T-helper 17 cell (primary cell): ENCODE data around the gene DENND1A. TPM values are rescaled to one million over a fixed set of nuclear protein-coding genes. Genes with fewer than 3 reads are reported as not detected.

Source experiments
- ATAC-seq: fragments of 150-1000 bp; cut with Tn5 transposase; 2 replicates; pipeline ENCODE4 v1.10.0; 2021; ENCODE audit warnings: mild to moderate bottlenecking, moderate library complexity
- DNase-seq, 3 donors: peaks; one replicate each; pipeline versions ENCODE4 v3.0.0 to v3.0.0-alpha.2; 2020 to 2021
- H3K9me3 ChIP-seq: one replicate; pipeline ENCODE4 v1.7.0; 2013; ENCODE audit warnings: low read length, mild to moderate bottlenecking; ENCODE audit not compliant: control insufficient read depth, poor library complexity, severe bottlenecking
- H3K27ac Mint-ChIP-seq: one replicate; pipeline ENCODE4 v1.8.0; 2022; ENCODE audit warnings: mild to moderate bottlenecking, moderate library complexity, mixed read lengths
- H3K27me3 Mint-ChIP-seq: one replicate; pipeline ENCODE4 v1.8.0; 2022; ENCODE audit warnings: mixed read lengths
- H3K36me3 Mint-ChIP-seq: one replicate; pipeline ENCODE4 v1.8.0; 2022; ENCODE audit warnings: low read depth, mixed read lengths
- H3K4me1 Mint-ChIP-seq: one replicate; pipeline ENCODE4 v1.8.0; 2022; ENCODE audit warnings: mild to moderate bottlenecking, mixed read lengths
- H3K4me3 Mint-ChIP-seq: one replicate; pipeline ENCODE4 v1.8.0; 2022; ENCODE audit warnings: mild to moderate bottlenecking, moderate library complexity, mixed read lengths
- total RNA-seq, 4 donors: library from RNA in 2 of 4; stranded (reverse) in 2 of 4; gene quantifications; one replicate each; pipeline ENCODE4 v1.2.3 and lab custom pipeline; 2022 to 2026

The DENND1A gene
- total RNA-seq, 2 donors from 2014 or later = 19.9 to 21.1 TPM

DNA sequence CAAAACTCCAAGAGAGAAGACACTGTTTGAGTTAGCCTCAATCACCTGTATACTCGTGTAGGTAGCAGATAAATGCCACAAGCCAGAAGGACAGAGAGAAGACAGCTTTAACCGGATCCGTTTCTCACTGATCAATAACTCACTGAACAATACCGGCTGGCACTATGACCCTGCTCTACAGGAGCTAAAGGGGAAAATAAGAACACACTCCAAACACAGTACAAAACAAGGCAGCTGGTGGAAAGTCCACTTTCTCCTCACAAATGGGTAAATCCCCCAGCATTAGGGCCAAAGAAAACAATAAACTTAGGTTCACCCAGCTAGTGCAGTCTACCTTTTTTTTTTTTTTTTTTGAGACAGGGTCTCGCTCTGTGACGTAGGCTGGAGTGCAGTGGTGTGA lies 404.5 kb downstream of the DENND1A start:
- ATAC-seq (no peak), DNase-seq (no peak)
- Mint-ChIP-seq H3K36me3 (no peaks in the 10 kb centered on the region), H3K4me1 (no peaks in the 10 kb centered on the region), H3K4me3 (no peak overlapping the region), H3K27me3 (no peaks in the 10 kb centered on the region), H3K27ac (no peak overlapping the region)
- H3K9me3 ChIP-seq = no peaks in the 10 kb centered on the region

DNA sequence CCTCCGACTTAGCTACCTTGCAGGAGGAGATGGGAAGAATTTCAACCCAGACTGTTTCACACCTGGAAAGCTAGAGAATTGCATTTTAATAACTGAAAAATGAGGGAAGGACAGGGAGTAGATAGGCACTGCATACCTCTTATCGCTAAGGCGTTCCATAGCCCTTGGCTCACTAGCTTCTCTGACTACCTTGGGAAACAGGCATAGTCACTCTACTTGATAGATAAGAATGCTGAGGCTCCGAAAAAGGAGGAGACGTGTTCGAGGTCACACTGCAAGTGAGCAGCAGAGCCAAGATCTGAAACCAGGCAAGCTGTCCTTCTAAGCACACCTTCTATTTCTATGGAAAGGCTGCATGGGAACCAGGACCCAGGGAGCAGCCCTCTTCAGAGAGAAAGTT lies 405.1 kb downstream of the DENND1A start:
- Mint-ChIP-seq H3K4me1 (no peaks in the 10 kb centered on the region), H3K27ac (no peak overlapping the region), H3K27me3 (no peaks in the 10 kb centered on the region), H3K4me3 (no peak overlapping the region), H3K36me3 (no peaks in the 10 kb centered on the region)
- ATAC-seq = no peak
- DNase-seq = no peak
- no peaks in the 10 kb centered on the region for H3K9me3 ChIP-seq

- H3K27ac Mint-ChIP-seq = no peak overlapping the region
- H3K27me3 Mint-ChIP-seq = no peaks in the 10 kb centered on the region
- H3K4me3 Mint-ChIP-seq = no peak overlapping the region
- no peaks in the 10 kb centered on the region for H3K9me3 ChIP-seq
- ATAC-seq (no peak), DNase-seq (no peak)
- H3K4me1 Mint-ChIP-seq = peaks cover 4% of the 10 kb centered on the region
- no peaks in the 10 kb centered on the region for H3K36me3 Mint-ChIP-seq
These were observed 406.1 kb downstream of the DENND1A start for GRCh38 chr9:123523845-123524244.

- no peaks in the 10 kb centered on the region for H3K27me3 Mint-ChIP-seq
- no peak for ATAC-seq
- peaks cover 5% of the 10 kb centered on the region for H3K4me1 Mint-ChIP-seq
- no peak overlapping the region for H3K4me3 Mint-ChIP-seq
- no peak overlapping the region for H3K27ac Mint-ChIP-seq
- H3K9me3 ChIP-seq = no peaks in the 10 kb centered on the region
- no peaks in the 10 kb centered on the region for H3K36me3 Mint-ChIP-seq
- no peak for DNase-seq
These were observed 406.9 kb downstream of the DENND1A start for GRCh38 chr9:123523001-123523400.

GRCh38 chr9:123522251-123522650 lies 407.7 kb downstream of the DENND1A start:
- no peak overlapping the region for H3K4me3 Mint-ChIP-seq
- peaks cover 7% of the 10 kb centered on the region for H3K4me1 Mint-ChIP-seq
- no peak for ATAC-seq
- H3K9me3 ChIP-seq = no peaks in the 10 kb centered on the region
- H3K36me3 Mint-ChIP-seq = no peaks in the 10 kb centered on the region
- no peak for DNase-seq
- no peaks in the 10 kb centered on the region for H3K27me3 Mint-ChIP-seq
- H3K27ac Mint-ChIP-seq = no peak overlapping the region

- DNase-seq = no peak
- H3K9me3 ChIP-seq = no peaks in the 10 kb centered on the region
- Mint-ChIP-seq H3K4me1 (peaks cover 11% of the 10 kb centered on the region), H3K36me3 (no peaks in the 10 kb centered on the region), H3K4me3 (no peak overlapping the region), H3K27me3 (no peaks in the 10 kb centered on the region), H3K27ac (peak overlapping the region; percentile 84)
- ATAC-seq = no peak
These were observed 411.6 kb downstream of the DENND1A start for GRCh38 chr9:123518338-123518737.

DNA sequence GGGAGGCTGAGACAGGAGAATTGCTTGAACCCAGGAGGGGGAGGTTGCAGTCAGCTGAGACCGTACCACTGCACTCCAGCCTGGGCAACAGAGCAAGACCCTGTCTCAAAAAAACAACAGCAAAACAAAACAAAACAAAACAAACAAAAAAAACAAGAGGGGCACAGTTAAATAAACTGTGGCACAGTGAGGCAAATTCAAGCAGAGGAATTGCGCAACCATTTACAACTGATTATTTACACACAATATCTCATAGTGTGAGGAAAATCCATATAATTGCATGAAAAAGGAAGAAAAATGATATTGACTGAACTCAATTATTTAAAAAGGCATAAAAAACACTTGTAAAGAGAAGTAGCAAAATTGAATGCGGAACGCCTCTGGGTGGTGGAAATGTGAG lies 412.4 kb downstream of the DENND1A start:
- Mint-ChIP-seq H3K4me1 (peaks cover 11% of the 10 kb centered on the region), H3K4me3 (no peak overlapping the region), H3K27me3 (no peaks in the 10 kb centered on the region), H3K36me3 (no peaks in the 10 kb centered on the region), H3K27ac (no peak overlapping the region)
- H3K9me3 ChIP-seq = no peaks in the 10 kb centered on the region
- ATAC-seq (no peak), DNase-seq (no peak)

DNA sequence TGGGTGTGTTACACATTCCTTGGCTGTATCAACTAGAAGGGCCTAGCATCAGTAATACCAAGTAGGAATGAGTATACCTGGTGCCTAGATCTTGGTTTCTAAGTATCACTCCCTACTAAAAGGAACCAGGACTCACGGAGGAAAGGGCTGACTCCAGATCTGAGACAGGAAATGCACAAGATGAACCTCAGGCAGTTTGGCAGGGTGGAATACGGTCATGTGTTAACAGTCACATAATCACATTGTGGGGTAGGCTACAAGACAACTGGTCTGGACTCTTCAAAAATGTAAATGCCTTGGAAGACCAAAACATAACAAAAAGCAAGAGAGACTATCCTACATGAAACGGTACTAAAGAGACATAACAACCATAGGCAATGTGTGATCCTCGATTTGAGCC lies 415.2 kb downstream of the DENND1A start:
- DNase-seq (no peak), ATAC-seq (no peak)
- no peaks in the 10 kb centered on the region for H3K27me3 Mint-ChIP-seq
- no peak overlapping the region for H3K27ac Mint-ChIP-seq
- no peaks in the 10 kb centered on the region for H3K9me3 ChIP-seq
- H3K36me3 Mint-ChIP-seq = peaks cover 8% of the 10 kb centered on the region
- no peak overlapping the region for H3K4me3 Mint-ChIP-seq
- H3K4me1 Mint-ChIP-seq = peaks cover 13% of the 10 kb centered on the region

- no peaks in the 10 kb centered on the region for H3K9me3 ChIP-seq
- DNase-seq (no peak), ATAC-seq (no peak)
- Mint-ChIP-seq H3K27ac (no peak overlapping the region), H3K4me1 (peaks cover 8% of the 10 kb centered on the region), H3K27me3 (no peaks in the 10 kb centered on the region), H3K4me3 (no peak overlapping the region), H3K36me3 (peaks cover 8% of the 10 kb centered on the region)
These were observed 416.4 kb downstream of the DENND1A start for GRCh38 chr9:123513554-123513953.

DNA sequence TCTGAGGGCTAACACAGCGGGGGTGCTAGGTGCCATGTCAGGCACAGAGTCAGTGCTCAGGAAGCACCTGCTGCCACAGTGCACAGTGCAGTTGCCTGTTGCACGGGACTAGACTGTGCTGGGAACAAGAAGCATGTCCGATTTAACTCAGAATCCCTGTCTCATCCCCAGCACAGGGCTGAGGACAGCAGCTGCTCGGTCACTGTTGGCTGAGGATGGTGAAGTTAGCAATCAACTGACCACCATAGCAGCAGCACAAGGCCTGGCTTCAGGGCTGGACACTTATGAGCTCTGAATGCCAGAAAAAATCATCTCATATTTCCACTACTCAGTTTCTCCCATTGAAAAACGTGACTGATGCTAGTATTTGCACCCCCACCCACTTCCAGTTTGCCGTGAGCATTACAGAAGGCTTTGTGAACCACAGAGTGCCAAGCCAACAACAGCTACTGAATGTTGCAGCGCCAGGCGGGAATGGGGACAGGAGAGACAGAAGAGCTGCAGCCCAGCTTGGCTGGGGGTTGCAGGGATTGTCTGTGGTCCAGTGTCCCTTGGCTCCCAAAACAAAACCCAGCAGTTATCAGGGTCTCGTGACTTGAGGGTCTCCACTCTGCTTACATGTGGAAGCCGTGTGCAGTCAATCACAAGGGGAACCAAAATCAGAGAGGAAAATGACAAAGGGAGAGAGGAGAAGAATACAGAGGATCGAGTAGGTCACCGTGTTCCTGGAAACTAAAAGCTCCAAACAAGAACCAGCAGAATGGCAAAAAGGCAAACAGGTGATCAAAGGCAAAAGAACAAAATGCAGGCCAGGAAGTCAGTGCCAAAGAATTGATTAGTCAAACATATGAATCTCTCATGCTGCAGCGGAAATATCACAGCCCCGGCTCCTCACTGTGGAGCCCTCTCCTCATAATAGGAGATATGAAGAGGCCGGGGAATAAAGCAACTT lies 418.3 kb downstream of the DENND1A start:
- Mint-ChIP-seq H3K27me3 (no peaks in the 10 kb centered on the region), H3K4me1 (peaks cover 5% of the 10 kb centered on the region), H3K27ac (no peak overlapping the region), H3K4me3 (no peak overlapping the region), H3K36me3 (peaks cover 8% of the 10 kb centered on the region)
- H3K9me3 ChIP-seq = no peaks in the 10 kb centered on the region
- ATAC-seq (no peak), DNase-seq (no peak)

DNA sequence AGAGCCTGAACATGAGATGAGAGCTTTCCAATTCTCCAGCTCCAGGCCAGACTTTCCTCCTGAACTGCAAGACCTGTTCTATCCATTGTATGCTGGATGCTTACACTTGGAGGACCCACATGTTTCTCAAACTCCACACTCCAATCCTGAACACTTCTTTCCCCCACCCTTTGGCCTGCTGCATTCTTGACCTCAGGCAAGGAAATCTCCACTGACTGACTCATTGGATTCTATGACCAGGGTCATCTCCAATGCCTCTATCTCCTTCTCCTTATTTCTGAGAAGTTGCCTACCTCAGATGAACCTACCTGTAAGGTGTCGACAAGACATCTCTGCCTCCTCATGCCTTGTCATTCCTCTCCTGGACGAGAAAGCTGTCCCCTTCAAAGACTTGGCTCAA lies 420.3 kb downstream of the DENND1A start:
- H3K36me3 Mint-ChIP-seq = peaks cover 8% of the 10 kb centered on the region
- H3K27ac Mint-ChIP-seq = peak overlapping the region; percentile 22
- no peaks in the 10 kb centered on the region for H3K9me3 ChIP-seq
- no peak for ATAC-seq
- H3K4me3 Mint-ChIP-seq = no peak overlapping the region
- no peaks in the 10 kb centered on the region for H3K27me3 Mint-ChIP-seq
- no peak for DNase-seq
- peaks cover 5% of the 10 kb centered on the region for H3K4me1 Mint-ChIP-seq

- DNase-seq (no peak), ATAC-seq (no peak)
- H3K9me3 ChIP-seq = no peaks in the 10 kb centered on the region
- H3K27me3 Mint-ChIP-seq = no peaks in the 10 kb centered on the region
- peaks cover 8% of the 10 kb centered on the region for H3K36me3 Mint-ChIP-seq
- H3K4me1 Mint-ChIP-seq = peaks cover 2% of the 10 kb centered on the region
- no peak overlapping the region for H3K27ac Mint-ChIP-seq
- H3K4me3 Mint-ChIP-seq = no peak overlapping the region
These were observed 421.9 kb downstream of the DENND1A start for GRCh38 chr9:123508048-123508447.

- no peak overlapping the region for H3K4me3 Mint-ChIP-seq
- ATAC-seq (no peak), DNase-seq (no peak)
- H3K27me3 Mint-ChIP-seq = no peaks in the 10 kb centered on the region
- H3K9me3 ChIP-seq = no peaks in the 10 kb centered on the region
- H3K27ac Mint-ChIP-seq = no peak overlapping the region
- H3K36me3 Mint-ChIP-seq = peaks cover 4% of the 10 kb centered on the region
- H3K4me1 Mint-ChIP-seq = no peaks in the 10 kb centered on the region
These were observed 424.4 kb downstream of the DENND1A start for GRCh38 chr9:123505496-123505895.

DNA sequence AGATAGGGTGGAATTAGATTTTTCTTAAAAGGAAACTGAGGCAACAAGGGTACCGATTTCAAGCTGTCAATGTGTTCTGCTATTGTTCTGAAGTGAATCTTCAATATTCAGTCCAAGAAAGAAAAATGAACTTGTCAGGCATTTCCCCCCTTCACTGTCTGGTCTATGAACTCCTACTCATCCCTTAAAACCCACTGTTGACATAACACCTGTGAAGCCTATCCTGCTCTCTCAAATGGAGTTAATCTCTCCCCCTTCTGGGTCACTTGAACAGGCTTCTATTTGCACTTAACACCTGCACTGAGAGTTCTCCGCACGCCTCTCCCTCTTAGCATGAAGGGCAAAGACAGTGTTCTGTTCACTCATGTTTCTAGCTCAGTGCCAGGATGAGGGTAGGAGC lies 429.6 kb downstream of the DENND1A start:
- Mint-ChIP-seq H3K36me3 (no peaks in the 10 kb centered on the region), H3K4me1 (no peaks in the 10 kb centered on the region), H3K4me3 (no peak overlapping the region), H3K27ac (no peak overlapping the region), H3K27me3 (no peaks in the 10 kb centered on the region)
- no peaks in the 10 kb centered on the region for H3K9me3 ChIP-seq
- DNase-seq = no peak
- no peak for ATAC-seq
